Sigmoid colon (tissue), 7 donors: Measurements from ENCODE around the gene PTGES2. TPM values are rescaled to one million over a fixed set of nuclear protein-coding genes. Genes with fewer than 3 reads are reported as not detected.

Experiments used
- DNase-seq: peaks from one replicate; pipeline ENCODE4 v3.0.0-alpha.2; 2019
- H3K27ac ChIP-seq, 4 donors: fragments of 200-600 bp; sonication (generic); one replicate each; pipeline ENCODE4 v1.5.1; 2016 to 2019; ENCODE audit warnings: mild to moderate bottlenecking in 1 of 4
- H3K27me3 ChIP-seq, 3 donors: fragments of 200-600 bp; sonication (generic); one replicate each; pipeline ENCODE4 v1.5.1; 2019; ENCODE audit warnings: mild to moderate bottlenecking in 1 of 3
- H3K36me3 ChIP-seq, 4 donors: fragments of 200-600 bp; sonication (generic); one replicate each; pipeline ENCODE4 v1.5.1; 2016 to 2019
- H3K4me1 ChIP-seq, 4 donors: fragments of 200-600 bp; sonication (generic); one replicate each; pipeline ENCODE4 v1.5.1; 2017 to 2019
- H3K4me3 ChIP-seq, 4 donors: fragments of 200-600 bp; sonication (generic); one replicate each; pipeline ENCODE4 v1.5.1; 2017 to 2019; ENCODE audit warnings: mild to moderate bottlenecking in 2 of 4, moderate library complexity in 1 of 4
- H3K9me3 ChIP-seq, 4 donors: fragments of 200-600 bp in 3 of 4; sonication (generic) in 3 of 4; one replicate each; pipeline versions ENCODE4 v1.5.1 to v1.6.1; 2013 to 2019
- EP300 ChIP-seq, 4 donors: sonication (generic); formaldehyde crosslinking; IDR thresholded peaks; one replicate each; pipeline ENCODE4 v1.6.1; 2017; ENCODE audit warnings: antibody characterized with exemption in 4 of 4
- POLR2A ChIP-seq, 2 donors: fragments of 450-650 bp; IDR thresholded peaks; one replicate each; pipeline ENCODE4 v1.6.1; 2016; ENCODE audit warnings: antibody characterized with exemption in 2 of 2, mild to moderate bottlenecking in 2 of 2, moderate library complexity in 2 of 2
- POLR2AphosphoS5 ChIP-seq, 4 donors: sonication (generic); formaldehyde crosslinking; IDR thresholded peaks; one replicate each; pipeline ENCODE4 v1.6.1; 2017; ENCODE audit warnings: antibody characterized with exemption in 4 of 4
- WGBS, 2 donors: extraction: QIAGEN DNeasy Blood & Tissue Kit; methylation state at CpG; one replicate each; pipeline ENCODE4 v1.1.7; 2013; 5-methylcytosine and 5-hydroxymethylcytosine counted together
- intact Hi-C: fragments of 100-400 bp; cut with DNase I; formaldehyde crosslinking; loops from one replicate; pipeline ENCODE4 v1.15.1; 2023
- polyA plus RNA-seq, 3 donors: library from polyadenylated mRNA; stranded (reverse); fragments of 200-250 nt; gene quantifications; one replicate each; pipeline ENCODE4 v1.2.3, GENCODE V29; 2013
- total RNA-seq, 4 donors: library from RNA; depleted of rRNA; stranded (reverse); fragments of >200 nt; gene quantifications; one replicate each; pipeline ENCODE4 v1.1.0, GENCODE V29; 2016
- TF ChIP-seq, protein P1 (sequence below), 4 experiments: fragments of 450-650 bp in 3 of 4; fragments of 200-600 bp in 1 of 4; IDR thresholded peaks; one replicate each; pipeline ENCODE4 v1.5.1; 2016 to 2019; ENCODE audit warnings: antibody characterized with exemption in 4 of 4, mild to moderate bottlenecking in 3 of 4, moderate library complexity in 2 of 4
- donor health status: healthy with polysubstance abuse.
- donor health status: Bipolar disorder and iron deficiency.
- donor health status: healthy.

Gene PTGES2
- total and polyA plus RNA-seq, 7 donors, result 56.5 to 119 (median 82.2) TPM

DNA sequence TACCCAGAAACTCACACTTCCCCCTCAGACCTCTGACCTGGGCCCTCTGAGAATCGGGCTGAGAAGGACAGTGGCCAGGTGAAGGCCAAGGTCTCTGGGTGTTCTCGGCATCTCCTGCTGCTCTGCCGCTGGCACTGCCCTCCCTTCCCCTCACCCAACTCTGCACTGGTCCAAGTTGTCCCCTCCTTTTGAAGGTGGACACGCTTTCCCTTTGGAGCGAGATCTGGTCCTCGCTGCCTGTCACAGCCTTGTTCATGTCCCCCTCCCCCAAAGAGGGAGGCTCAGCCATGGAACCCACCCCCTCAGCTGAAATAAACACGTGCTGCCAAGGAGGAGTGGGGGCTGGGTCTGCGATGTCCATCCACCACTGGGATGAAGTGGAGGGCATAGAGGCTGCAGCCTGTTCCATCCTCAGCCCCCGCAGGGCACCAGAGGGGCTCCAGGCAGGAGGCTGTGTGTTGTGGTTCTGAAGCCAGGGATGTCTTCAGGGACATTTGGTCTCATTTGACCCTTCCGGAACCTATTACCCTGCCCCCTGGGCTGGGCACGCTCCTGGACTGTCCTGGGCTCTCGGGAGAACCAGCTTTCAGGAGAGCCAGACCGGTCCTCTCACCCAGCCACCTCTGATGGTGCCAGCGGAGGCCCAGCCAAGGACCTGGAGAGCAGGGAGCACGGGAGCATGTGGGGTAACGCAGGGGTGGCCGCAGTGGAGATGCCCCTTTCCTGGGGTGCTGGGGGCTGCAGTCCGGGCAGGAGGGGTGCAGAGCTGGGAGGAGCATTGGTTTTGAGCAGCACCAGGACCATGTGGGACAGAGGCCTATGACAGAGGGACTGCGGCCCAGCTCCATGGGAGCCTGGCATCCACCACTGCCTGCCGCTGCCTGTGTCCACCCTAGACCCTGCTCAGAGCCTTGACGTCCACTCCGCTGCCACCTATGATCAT, 17.0 kb upstream of the PTGES2 start:
- Histone ChIP-seq H3K4me1 (peaks cover 0 to 5% (median 0%) of the 10 kb centered on the region in 4 donors), H3K36me3 (no peaks in the 10 kb centered on the region), H3K27me3 (no peaks in the 10 kb centered on the region), H3K27ac (no peak overlapping the region), H3K4me3 (no peak overlapping the region), H3K9me3 (no peaks in the 10 kb centered on the region)
- TF ChIP-seq, protein P1, sequence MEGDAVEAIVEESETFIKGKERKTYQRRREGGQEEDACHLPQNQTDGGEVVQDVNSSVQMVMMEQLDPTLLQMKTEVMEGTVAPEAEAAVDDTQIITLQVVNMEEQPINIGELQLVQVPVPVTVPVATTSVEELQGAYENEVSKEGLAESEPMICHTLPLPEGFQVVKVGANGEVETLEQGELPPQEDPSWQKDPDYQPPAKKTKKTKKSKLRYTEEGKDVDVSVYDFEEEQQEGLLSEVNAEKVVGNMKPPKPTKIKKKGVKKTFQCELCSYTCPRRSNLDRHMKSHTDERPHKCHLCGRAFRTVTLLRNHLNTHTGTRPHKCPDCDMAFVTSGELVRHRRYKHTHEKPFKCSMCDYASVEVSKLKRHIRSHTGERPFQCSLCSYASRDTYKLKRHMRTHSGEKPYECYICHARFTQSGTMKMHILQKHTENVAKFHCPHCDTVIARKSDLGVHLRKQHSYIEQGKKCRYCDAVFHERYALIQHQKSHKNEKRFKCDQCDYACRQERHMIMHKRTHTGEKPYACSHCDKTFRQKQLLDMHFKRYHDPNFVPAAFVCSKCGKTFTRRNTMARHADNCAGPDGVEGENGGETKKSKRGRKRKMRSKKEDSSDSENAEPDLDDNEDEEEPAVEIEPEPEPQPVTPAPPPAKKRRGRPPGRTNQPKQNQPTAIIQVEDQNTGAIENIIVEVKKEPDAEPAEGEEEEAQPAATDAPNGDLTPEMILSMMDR (IDR thresholded peaks at IDR 0.05), result no peak
- TF ChIP-seq EP300 (IDR thresholded peaks at IDR 0.05), result no peak
- TF ChIP-seq POLR2A (IDR thresholded peaks at IDR 0.05), result no peak
- TF ChIP-seq POLR2AphosphoS5 (IDR thresholded peaks at IDR 0.05), result no peak
- intact Hi-C loops, result no loop called here
- no peak for DNase-seq
- WGBS, 2 donors, result 90 to 91% methylated on average over 22 of the region's 22 CpGs

DNA sequence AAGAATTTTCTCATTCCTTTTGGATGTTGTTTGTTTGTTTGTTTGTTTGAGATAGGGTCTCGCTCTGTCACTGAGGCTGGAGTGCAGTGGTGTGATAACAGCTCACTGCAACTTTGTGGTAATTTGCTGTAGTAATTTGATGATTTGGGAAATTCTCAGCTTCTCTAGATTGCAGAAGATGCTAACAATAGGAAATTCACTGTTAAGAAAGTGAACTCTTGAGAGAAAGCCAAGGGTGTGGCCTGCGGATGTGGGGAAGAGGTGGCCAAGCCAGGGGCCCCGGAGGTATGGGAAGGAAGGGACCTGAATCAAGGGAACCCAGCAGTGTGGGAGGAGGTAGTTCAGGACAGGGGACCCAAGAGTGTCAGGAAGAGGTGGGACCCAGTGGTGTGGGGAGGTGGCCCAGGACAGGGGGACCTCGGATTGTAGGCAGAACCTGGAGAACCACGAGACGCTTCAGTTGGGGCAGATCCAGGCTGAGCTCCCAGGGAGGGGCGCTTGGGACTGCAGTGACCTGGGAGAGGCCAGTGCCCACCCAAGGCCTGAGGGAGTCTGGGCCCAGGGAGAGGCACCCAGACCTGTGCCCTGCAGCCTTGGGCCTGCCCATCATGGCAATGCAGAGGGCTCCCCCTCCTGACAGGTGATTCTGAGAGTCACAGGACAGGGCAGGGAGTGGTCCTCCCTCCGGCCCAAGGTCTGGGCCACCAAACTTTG, 16.2 kb upstream of the PTGES2 start:
- Histone ChIP-seq H3K27ac (no peak overlapping the region), H3K9me3 (no peaks in the 10 kb centered on the region), H3K4me3 (no peak overlapping the region), H3K27me3 (no peaks in the 10 kb centered on the region), H3K4me1 (no peaks in the 10 kb centered on the region), H3K36me3 (no peaks in the 10 kb centered on the region)
- intact Hi-C loops, result no loop called here
- TF ChIP-seq POLR2AphosphoS5 (IDR thresholded peaks at IDR 0.05) (no peak), EP300 (IDR thresholded peaks at IDR 0.05) (no peak), POLR2A (IDR thresholded peaks at IDR 0.05) (no peak)
- TF ChIP-seq, protein P1 (IDR thresholded peaks at IDR 0.05), result no peak
- WGBS, 2 donors, result 37 to 70% methylated on average over 8 of the region's 8 CpGs
- DNase-seq, result no peak

DNA sequence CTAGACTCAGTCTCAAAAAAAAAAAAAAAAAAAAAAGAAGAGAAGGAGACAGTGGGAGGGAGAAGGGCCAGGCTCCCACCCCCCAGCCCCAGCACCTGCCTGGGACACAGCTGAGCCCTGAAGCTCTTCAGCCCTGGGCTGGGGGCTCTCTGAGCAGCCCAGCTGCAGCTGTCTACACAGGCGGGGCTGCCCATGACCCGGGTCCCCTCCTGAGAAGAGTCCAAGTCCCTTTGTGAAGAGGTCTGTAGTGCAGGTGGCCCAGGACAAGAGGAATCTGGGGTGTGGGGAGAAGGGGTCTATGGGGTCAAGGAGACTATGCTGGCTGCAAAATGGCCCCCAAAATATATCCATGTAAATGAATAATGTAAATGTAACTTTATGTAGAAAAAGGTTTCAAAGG, 15.1 kb upstream of the PTGES2 start:
- no peaks in the 10 kb centered on the region for H3K27me3 ChIP-seq
- TF ChIP-seq, protein P1 (IDR thresholded peaks at IDR 0.05), result no peak
- 62 to 92% methylated on average over 2 of the region's 2 CpGs for WGBS, 2 donors
- DNase-seq, result no peak
- no peak overlapping the region for H3K4me3 ChIP-seq
- intact Hi-C loops, result no loop called here
- H3K27ac ChIP-seq, result no peak overlapping the region
- H3K4me1 ChIP-seq, result no peaks in the 10 kb centered on the region
- no peaks in the 10 kb centered on the region for H3K36me3 ChIP-seq
- no peaks in the 10 kb centered on the region for H3K9me3 ChIP-seq

DNA sequence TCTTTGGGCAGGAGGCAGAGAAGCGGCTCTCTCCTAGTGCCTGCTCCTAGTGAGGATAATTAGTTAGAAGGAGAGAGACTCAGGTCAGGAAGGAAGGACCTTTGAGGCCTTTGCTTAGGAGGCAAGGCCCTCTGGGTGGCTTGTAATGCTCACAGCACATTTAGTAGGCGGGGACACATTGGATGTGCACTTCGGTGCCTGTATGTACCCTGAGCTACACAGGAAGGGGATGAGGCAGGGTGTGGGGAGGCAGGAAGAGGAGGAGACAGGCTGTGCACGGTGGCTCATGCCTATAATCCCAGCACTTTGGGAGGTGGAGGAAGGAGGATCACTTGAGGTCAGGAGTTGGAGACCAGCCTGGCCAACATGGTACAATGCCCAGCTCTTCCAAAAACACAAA, 14.5 kb upstream of the PTGES2 start:
- Histone ChIP-seq H3K4me3 (no peak overlapping the region), H3K36me3 (no peaks in the 10 kb centered on the region), H3K27me3 (no peaks in the 10 kb centered on the region), H3K27ac (no peak overlapping the region), H3K9me3 (no peaks in the 10 kb centered on the region), H3K4me1 (no peaks in the 10 kb centered on the region)
- intact Hi-C loops, result no loop called here
- TF ChIP-seq POLR2AphosphoS5 (IDR thresholded peaks at IDR 0.05) (no peak), POLR2A (IDR thresholded peaks at IDR 0.05) (no peak), EP300 (IDR thresholded peaks at IDR 0.05) (no peak)
- TF ChIP-seq, protein P1 (IDR thresholded peaks at IDR 0.05), result no peak
- no peak for DNase-seq
- WGBS, 2 donors, result 61 to 74% methylated on average over 4 of the region's 4 CpGs
